Spleen (tissue), 11 donors: ENCODE data around the gene BANF2. TPM values are rescaled to one million over a fixed set of nuclear protein-coding genes. Genes with fewer than 3 reads are reported as not detected.

Experiments used
- DNase-seq: peaks from one replicate; pipeline ENCODE4 v3.0.0-alpha.2; 2020
- H3K27ac ChIP-seq, 8 donors: fragments of 200-600 bp; sonication (generic) in 7 of 8; 1 replicate in 4 of 8; 2 replicates in 4 of 8; pipeline versions ENCODE4 v1.5.0 to v1.8.0; 2016 to 2021; ENCODE audit warnings: inconsistent platforms in 4 of 8, mild to moderate bottlenecking in 4 of 8, moderate library complexity in 1 of 8
- H3K27me3 ChIP-seq, 7 donors: fragments of 200-600 bp; sonication (generic) in 6 of 7; replicated peaks in 1 of 7; 1 replicate in 4 of 7; 2 replicates in 3 of 7; pipeline versions ENCODE4 v1.5.0 to v1.8.0; 2016 to 2021; ENCODE audit warnings: inconsistent platforms in 3 of 7, mild to moderate bottlenecking in 1 of 7
- H3K36me3 ChIP-seq, 6 donors: fragments of 200-600 bp; sonication (generic) in 5 of 6; 1 replicate in 4 of 6; 2 replicates in 2 of 6; pipeline versions ENCODE4 v1.5.0 to v1.8.0; 2016 to 2021; ENCODE audit warnings: inconsistent platforms in 2 of 6
- H3K4me1 ChIP-seq, 6 donors: fragments of 200-600 bp; sonication (generic) in 5 of 6; 1 replicate in 3 of 6; 2 replicates in 3 of 6; pipeline versions ENCODE4 v1.5.0 to v1.8.0; 2016 to 2021; ENCODE audit warnings: inconsistent platforms in 3 of 6
- H3K4me3 ChIP-seq, 8 donors: fragments of 200-600 bp; sonication (generic) in 7 of 8; 1 replicate in 4 of 8; 2 replicates in 4 of 8; pipeline versions ENCODE4 v1.5.0 to v1.8.0; 2016 to 2021; ENCODE audit warnings: inconsistent platforms in 4 of 8, mild to moderate bottlenecking in 4 of 8, moderate library complexity in 2 of 8
- H3K9me3 ChIP-seq, 8 donors: fragments of 200-600 bp; sonication (generic) in 7 of 8; 1 replicate in 4 of 8; 2 replicates in 4 of 8; pipeline versions ENCODE4 v1.5.0 to v1.8.0; 2016 to 2021; ENCODE audit warnings: inconsistent platforms in 4 of 8
- CTCF ChIP-seq, 11 experiments: fragments of 200-600 bp in 7 of 11; fragments of 450-650 bp in 4 of 11; sonication (generic) in 4 of 11; IDR thresholded peaks in 8 of 11; conservative IDR thresholded peaks in 3 of 11; 1 replicate in 7 of 11; 2 replicates in 4 of 11; pipeline versions ENCODE4 v1.4.0 to v1.8.0; 2016 to 2021; ENCODE audit warnings: antibody characterized with exemption in 11 of 11, inconsistent platforms in 4 of 11, mild to moderate bottlenecking in 1 of 11
- POLR2A ChIP-seq, 3 donors: fragments of 450-650 bp; IDR thresholded peaks; one replicate each; pipeline ENCODE4 v1.5.1; 2017; ENCODE audit warnings: antibody characterized with exemption in 3 of 3, mild to moderate bottlenecking in 1 of 3
- POLR2AphosphoS5 ChIP-seq, 3 donors: sonication (generic); formaldehyde crosslinking; IDR thresholded peaks; one replicate each; pipeline ENCODE4 v1.5.1; 2017; ENCODE audit warnings: antibody characterized with exemption in 3 of 3
- WGBS, 5 donors: extraction: QIAGEN DNeasy Blood & Tissue Kit in 3 of 5; methylation state at CpG; one replicate each; pipeline versions ENCODE4 v1.1.5 to v1.1.7; 2013 to 2018; 5-methylcytosine and 5-hydroxymethylcytosine counted together
- intact Hi-C: fragments of 100-400 bp; cut with DNase I; formaldehyde crosslinking; loops from one replicate; pipeline ENCODE4 v1.15.0; 2023; ENCODE audit warnings: low total_unique reads
- polyA plus RNA-seq, 3 donors: library from polyadenylated mRNA; stranded (reverse); fragments of 200-250 nt; gene quantifications; one replicate each; pipeline ENCODE4 v1.2.1, GENCODE V29; 2013
- total RNA-seq, 7 donors: library from RNA; depleted of rRNA in 3 of 7; stranded (reverse); fragments of >200 nt in 3 of 7; fragmentation: NEBNext Ultra II Directional in 4 of 7; extraction: Animal tissue kit (Norgen Biotek cat#: 25700) in 4 of 7; gene quantifications; one replicate each; pipeline versions ENCODE4 v1.1.0 to v1.2.1, GENCODE V29; 2016 to 2021
- donor health status: healthy with polysubstance abuse.
- donor health status: DM: no; HTN: no; CAD: no; lungs with moderate emphysema.
- donor health status: DM: no; HTN: no; CAD: no.
- donor health status: Bipolar disorder and iron deficiency.
- donor health status: healthy.
- donor health status: DM: no; HTN: no; CAD: no.
- donor health status: DM: yes; HTN: yes; CAD: no.

The BANF2 gene
- total and polyA plus RNA-seq, 10 donors: not detected

DNA sequence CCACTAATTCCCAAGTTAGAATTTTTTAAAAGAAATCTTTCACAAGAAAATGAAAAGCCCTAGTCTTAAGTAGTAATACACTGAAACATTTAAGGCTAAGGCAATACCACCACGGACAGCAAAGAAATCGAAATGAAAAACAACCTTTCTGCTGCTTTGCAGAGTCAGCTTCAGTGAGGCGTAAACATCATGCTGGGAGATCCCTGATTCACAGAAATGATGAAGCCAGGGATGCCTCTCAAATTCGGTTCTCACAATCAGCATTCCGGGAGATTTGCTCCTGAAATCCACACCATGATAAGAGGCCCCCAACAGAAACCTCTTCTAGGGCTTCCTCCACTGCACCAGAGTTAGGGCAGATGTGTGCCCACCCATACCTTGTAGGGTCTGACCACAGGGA lies 36.3 kb upstream of the BANF2 start:
- intact Hi-C loops: no loop called here
- H3K4me3 ChIP-seq: no peak overlapping the region
- H3K9me3 ChIP-seq: peaks cover 0 to 4% (median 3%) of the 10 kb centered on the region in 8 donors
- H3K4me1 ChIP-seq: peaks cover 4 to 63% (median 39%) of the 10 kb centered on the region in 6 donors
- WGBS, 5 donors: 77 to 94% (median 91%) methylated on average over 5 of the region's 5 CpGs
- TF ChIP-seq CTCF (IDR thresholded peaks at IDR 0.05 in 8 of 11, conservative IDR thresholded peaks at IDR 0.05 in 3 of 11) (no peak), POLR2AphosphoS5 (IDR thresholded peaks at IDR 0.05) (no peak), POLR2A (IDR thresholded peaks at IDR 0.05) (no peak)
- H3K27ac ChIP-seq: no peak overlapping the region
- DNase-seq: no peak
- H3K27me3 ChIP-seq: no peaks in the 10 kb centered on the region
- peaks cover 0 to 32% (median 7%) of the 10 kb centered on the region in 6 donors for H3K36me3 ChIP-seq

GRCh38 chr20:17664025-17664633 lies 35.6 kb upstream of the BANF2 start:
- H3K27me3 ChIP-seq: no peaks in the 10 kb centered on the region
- H3K4me1 ChIP-seq: peaks cover 4 to 63% (median 39%) of the 10 kb centered on the region in 6 donors
- H3K36me3 ChIP-seq: peaks cover 0 to 29% (median 3%) of the 10 kb centered on the region in 6 donors
- no peak overlapping the region for H3K4me3 ChIP-seq
- H3K9me3 ChIP-seq: no peaks in the 10 kb centered on the region
- H3K27ac ChIP-seq: no peak overlapping the region
- intact Hi-C loops: no loop called here
- TF ChIP-seq POLR2A (IDR thresholded peaks at IDR 0.05) (no peak), CTCF (IDR thresholded peaks at IDR 0.05 in 8 of 11, conservative IDR thresholded peaks at IDR 0.05 in 3 of 11) (no peak), POLR2AphosphoS5 (IDR thresholded peaks at IDR 0.05) (no peak)
- DNase-seq: peak; percentile 25
- 62 to 77% (median 68%) methylated on average over 11 of the region's 11 CpGs for WGBS, 5 donors

GRCh38 chr20:17665756-17666155 lies 34.0 kb upstream of the BANF2 start:
- DNase-seq: no peak
- intact Hi-C loops: no loop called here
- Histone ChIP-seq H3K9me3 (no peaks in the 10 kb centered on the region), H3K4me3 (no peak overlapping the region), H3K27ac (peak overlapping the region in 3 of 8 donors; percentile 10 to 15 (median 10)), H3K4me1 (peaks cover 4 to 65% (median 41%) of the 10 kb centered on the region in 6 donors), H3K27me3 (no peaks in the 10 kb centered on the region), H3K36me3 (peaks cover 0 to 16% (median 2%) of the 10 kb centered on the region in 6 donors)
- TF ChIP-seq POLR2AphosphoS5 (IDR thresholded peaks at IDR 0.05) (no peak), POLR2A (IDR thresholded peaks at IDR 0.05) (no peak), CTCF (IDR thresholded peaks at IDR 0.05 in 8 of 11, conservative IDR thresholded peaks at IDR 0.05 in 3 of 11) (no peak)
- 57 to 81% (median 67%) methylated on average over 2 of the region's 2 CpGs for WGBS, 5 donors

- no peak overlapping the region for H3K27ac ChIP-seq
- peaks cover 0 to 16% (median 2%) of the 10 kb centered on the region in 6 donors for H3K36me3 ChIP-seq
- no peak for DNase-seq
- intact Hi-C loops: no loop called here
- no peaks in the 10 kb centered on the region for H3K27me3 ChIP-seq
- TF ChIP-seq POLR2AphosphoS5 (IDR thresholded peaks at IDR 0.05) (no peak), POLR2A (IDR thresholded peaks at IDR 0.05) (no peak), CTCF (IDR thresholded peaks at IDR 0.05 in 8 of 11, conservative IDR thresholded peaks at IDR 0.05 in 3 of 11) (no peak)
- peaks cover 4 to 65% (median 41%) of the 10 kb centered on the region in 6 donors for H3K4me1 ChIP-seq
- no peaks in the 10 kb centered on the region for H3K9me3 ChIP-seq
- H3K4me3 ChIP-seq: no peak overlapping the region
- WGBS, 5 donors: 91 to 98% (median 97%) methylated on average over 2 of the region's 2 CpGs
Observed at GRCh38 chr20:17666481-17666880, 33.3 kb upstream of the BANF2 start.
